IMR-90 (cell line): Measurements from ENCODE around the gene GUCY2F.

Experiments
- CTCF ChIP-seq: conservative IDR thresholded peaks from 2 replicates; pipeline ENCODE4 v1.5.1; 2012; ENCODE audit warnings: mild to moderate bottlenecking, low read depth, low read length, improper control_type of control experiment
- POLR2A ChIP-seq: IDR thresholded peaks from 2 replicates; pipeline ENCODE4 v1.6.1; 2012; ENCODE audit warnings: mild to moderate bottlenecking, low read depth, low read length

- TF ChIP-seq POLR2A (no peak), CTCF (peak; percentile 100)
Observed at GRCh38 chrX:109485470-109486340, 3.8 kb upstream of the GUCY2F start.
